Measurements from ENCODE around the gene ZMYND19. TPM values are rescaled to one million over a fixed set of nuclear protein-coding genes. Genes with fewer than 3 reads are reported as not detected.
"Not testable (repeated sequence)": the region's sequence is repeated elsewhere in the genome, so short reads cannot be mapped to it uniquely, and the experiment has no call there.

The ZMYND19 gene
- total RNA-seq, 1 donor from 2014 or later: 34.4 TPM

GRCh38 chr9:137630679-137631078 is 40.4 kb upstream of the ZMYND19 start:
- H3K4me1 ChIP-seq: no peaks in the 10 kb centered on the region
- no peak overlapping the region for H3K4me3 Mint-ChIP-seq
- H3K4me3 ChIP-seq: no peak overlapping the region
- H2AFZ ChIP-seq (replicated peaks): no peak overlapping the region
- H3K27me3 ChIP-seq: no peaks in the 10 kb centered on the region
- no peaks in the 10 kb centered on the region for H3K9me3 ChIP-seq (ENCODE audit: low read depth)
- H3K27me3 Mint-ChIP-seq (ENCODE audit: insufficient read depth, low read depth): peaks cover 2% of the 10 kb centered on the region
- H3F3A ChIP-seq (ENCODE audit: low read depth): no peaks in the 10 kb centered on the region
- no peak overlapping the region for H3K9ac ChIP-seq
- peaks cover 7% of the 10 kb centered on the region for H3K4me1 Mint-ChIP-seq
- peaks cover 100% of the 10 kb centered on the region for H3K79me2 ChIP-seq (ENCODE audit: low read depth)
- peaks cover 27% of the 10 kb centered on the region for H3K36me3 Mint-ChIP-seq
- no peaks in the 10 kb centered on the region for H3K36me3 ChIP-seq
- no peak overlapping the region for H3K27ac Mint-ChIP-seq
- H3K27ac ChIP-seq: no peak overlapping the region
- H3K4me2 ChIP-seq: no peak overlapping the region
- peaks cover 86% of the 10 kb centered on the region for H4K20me1 ChIP-seq (ENCODE audit: low read depth)
- H3K9me3 Mint-ChIP-seq: no peaks in the 10 kb centered on the region
- TF ChIP-seq, protein P1, sequence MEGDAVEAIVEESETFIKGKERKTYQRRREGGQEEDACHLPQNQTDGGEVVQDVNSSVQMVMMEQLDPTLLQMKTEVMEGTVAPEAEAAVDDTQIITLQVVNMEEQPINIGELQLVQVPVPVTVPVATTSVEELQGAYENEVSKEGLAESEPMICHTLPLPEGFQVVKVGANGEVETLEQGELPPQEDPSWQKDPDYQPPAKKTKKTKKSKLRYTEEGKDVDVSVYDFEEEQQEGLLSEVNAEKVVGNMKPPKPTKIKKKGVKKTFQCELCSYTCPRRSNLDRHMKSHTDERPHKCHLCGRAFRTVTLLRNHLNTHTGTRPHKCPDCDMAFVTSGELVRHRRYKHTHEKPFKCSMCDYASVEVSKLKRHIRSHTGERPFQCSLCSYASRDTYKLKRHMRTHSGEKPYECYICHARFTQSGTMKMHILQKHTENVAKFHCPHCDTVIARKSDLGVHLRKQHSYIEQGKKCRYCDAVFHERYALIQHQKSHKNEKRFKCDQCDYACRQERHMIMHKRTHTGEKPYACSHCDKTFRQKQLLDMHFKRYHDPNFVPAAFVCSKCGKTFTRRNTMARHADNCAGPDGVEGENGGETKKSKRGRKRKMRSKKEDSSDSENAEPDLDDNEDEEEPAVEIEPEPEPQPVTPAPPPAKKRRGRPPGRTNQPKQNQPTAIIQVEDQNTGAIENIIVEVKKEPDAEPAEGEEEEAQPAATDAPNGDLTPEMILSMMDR (IDR thresholded peaks at IDR 0.05): no peak
- TF ChIP-seq EZH2 (IDR thresholded peaks at IDR 0.05) (no peak), EZH2phosphoT487 (IDR thresholded peaks at IDR 0.05) (no peak)
- no peak for DNase-seq (ENCODE audit: low spot score)

DNA sequence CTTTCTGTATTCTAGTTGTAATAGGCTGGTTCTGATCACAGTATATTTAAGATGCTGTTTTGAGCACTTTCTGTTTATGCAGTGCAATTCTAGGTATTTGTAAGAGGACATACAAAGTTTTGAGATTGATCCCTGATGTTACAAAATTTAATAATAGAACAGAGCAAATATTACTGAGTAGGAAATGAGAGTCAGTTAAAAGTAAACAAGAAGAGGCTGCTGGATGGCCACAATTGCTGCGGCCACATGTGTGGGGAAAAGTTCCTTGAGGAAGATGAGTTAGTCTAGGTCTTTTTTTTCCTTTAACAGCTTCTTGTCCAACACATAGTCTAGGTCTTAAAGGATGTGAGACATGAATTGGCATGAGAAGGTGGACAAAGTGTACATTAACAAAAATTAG is 39.8 kb upstream of the ZMYND19 start:
- H3K9ac ChIP-seq: no peak overlapping the region
- no peak overlapping the region for H2AFZ ChIP-seq (replicated peaks)
- Mint-ChIP-seq H3K4me1 (peaks cover 7% of the 10 kb centered on the region), H3K9me3 (peaks cover 2% of the 10 kb centered on the region), H3K36me3 (peaks cover 31% of the 10 kb centered on the region), H3K4me3 (no peak overlapping the region), H3K27ac (no peak overlapping the region), H3K27me3 (ENCODE audit: insufficient read depth, low read depth) (peaks cover 2% of the 10 kb centered on the region)
- no peak for TF ChIP-seq EZH2 (IDR thresholded peaks at IDR 0.05)
- TF ChIP-seq, protein P1 (IDR thresholded peaks at IDR 0.05): no peak
- no peak for TF ChIP-seq EZH2phosphoT487 (IDR thresholded peaks at IDR 0.05)
- H3K79me2 ChIP-seq (ENCODE audit: low read depth): peaks cover 100% of the 10 kb centered on the region
- no peaks in the 10 kb centered on the region for H3F3A ChIP-seq (ENCODE audit: low read depth)
- H4K20me1 ChIP-seq (ENCODE audit: low read depth): peaks cover 92% of the 10 kb centered on the region
- no peaks in the 10 kb centered on the region for H3K9me3 ChIP-seq (ENCODE audit: low read depth)
- no peak for DNase-seq (ENCODE audit: low spot score)
- no peak overlapping the region for H3K4me2 ChIP-seq
- no peak overlapping the region for H3K4me3 ChIP-seq
- no peaks in the 10 kb centered on the region for H3K4me1 ChIP-seq
- no peaks in the 10 kb centered on the region for H3K36me3 ChIP-seq
- H3K27me3 ChIP-seq: no peaks in the 10 kb centered on the region
- H3K27ac ChIP-seq: no peak overlapping the region

GRCh38 chr9:137627406-137627805 is 37.1 kb upstream of the ZMYND19 start:
- not testable (repeated sequence) for H2AFZ ChIP-seq (replicated peaks)
- H3K36me3 Mint-ChIP-seq: peaks cover 22% of the 10 kb centered on the region
- peaks cover 99% of the 10 kb centered on the region for H4K20me1 ChIP-seq (ENCODE audit: low read depth)

DNA sequence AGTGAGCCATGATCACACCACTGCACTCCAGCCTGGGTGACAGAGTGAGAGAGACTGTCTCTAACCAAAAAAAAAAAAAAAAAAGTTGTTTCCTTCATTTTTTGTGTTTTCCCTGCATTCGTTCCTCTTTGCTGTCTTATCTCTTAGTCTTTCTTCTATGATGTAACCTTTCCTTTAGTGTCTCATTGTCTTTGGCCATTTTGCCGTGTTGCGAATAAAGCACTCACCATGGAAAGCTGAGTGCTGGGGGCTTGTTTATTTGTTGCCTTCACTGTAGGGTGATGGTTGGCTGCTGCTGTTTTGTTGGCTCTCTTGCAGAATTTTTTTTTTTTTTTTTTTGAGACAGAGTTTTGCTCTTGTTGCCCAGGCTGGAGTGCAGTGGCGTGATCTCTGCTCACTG is 36.2 kb upstream of the ZMYND19 start:
- no peak overlapping the region for H2AFZ ChIP-seq (replicated peaks)
- H3K9me3 ChIP-seq (ENCODE audit: low read depth): no peaks in the 10 kb centered on the region
- Mint-ChIP-seq H3K27ac (no peak overlapping the region), H3K4me1 (peaks cover 15% of the 10 kb centered on the region), H3K4me3 (no peak overlapping the region), H3K36me3 (peaks cover 25% of the 10 kb centered on the region), H3K9me3 (peaks cover 5% of the 10 kb centered on the region), H3K27me3 (ENCODE audit: insufficient read depth, low read depth) (peaks cover 2% of the 10 kb centered on the region)
- H3K27ac ChIP-seq: no peak overlapping the region
- no peaks in the 10 kb centered on the region for H3F3A ChIP-seq (ENCODE audit: low read depth)
- peaks cover 100% of the 10 kb centered on the region for H3K79me2 ChIP-seq (ENCODE audit: low read depth)
- no peaks in the 10 kb centered on the region for H3K4me1 ChIP-seq
- H3K9ac ChIP-seq: no peak overlapping the region
- no peak overlapping the region for H3K4me2 ChIP-seq
- TF ChIP-seq EZH2phosphoT487 (IDR thresholded peaks at IDR 0.05) (no peak), EZH2 (IDR thresholded peaks at IDR 0.05) (no peak)
- TF ChIP-seq, protein P1 (IDR thresholded peaks at IDR 0.05): no peak
- H4K20me1 ChIP-seq (ENCODE audit: low read depth): peaks cover 97% of the 10 kb centered on the region
- no peak overlapping the region for H3K4me3 ChIP-seq
- no peaks in the 10 kb centered on the region for H3K27me3 ChIP-seq
- no peaks in the 10 kb centered on the region for H3K36me3 ChIP-seq
- no peak for DNase-seq (ENCODE audit: low spot score)

More at GRCh38 chr9:137627406-137627805, 37.1 kb upstream of the ZMYND19 start:
- not testable (repeated sequence) for H3K4me3 Mint-ChIP-seq; H3K4me1 ChIP-seq; H3K4me3 ChIP-seq; H3F3A ChIP-seq (ENCODE audit: low read depth); H3K27ac Mint-ChIP-seq; H3K4me2 ChIP-seq; DNase-seq (ENCODE audit: low spot score); H3K4me1 Mint-ChIP-seq; H3K27me3 Mint-ChIP-seq (ENCODE audit: insufficient read depth, low read depth); H3K9me3 ChIP-seq (ENCODE audit: low read depth); H3K36me3 ChIP-seq; H3K9ac ChIP-seq; H3K27ac ChIP-seq; H3K27me3 ChIP-seq; H3K9me3 Mint-ChIP-seq
- H3K79me2 ChIP-seq (ENCODE audit: low read depth): peaks cover 100% of the 10 kb centered on the region

- H3K27ac Mint-ChIP-seq; H3K9me3 ChIP-seq (ENCODE audit: low read depth); H3K36me3 ChIP-seq; H2AFZ ChIP-seq (replicated peaks); H3K27ac ChIP-seq; H3K4me2 ChIP-seq; H3K27me3 ChIP-seq; H3K4me3 ChIP-seq; H3K9me3 Mint-ChIP-seq; DNase-seq (ENCODE audit: low spot score); H3K4me3 Mint-ChIP-seq; H3K9ac ChIP-seq; H3K27me3 Mint-ChIP-seq (ENCODE audit: insufficient read depth, low read depth): not testable (repeated sequence)
- H3K36me3 Mint-ChIP-seq: peaks cover 19% of the 10 kb centered on the region
- H3K4me1 Mint-ChIP-seq: peaks cover 33% of the 10 kb centered on the region
- Histone ChIP-seq H4K20me1 (ENCODE audit: low read depth) (peaks cover 77% of the 10 kb centered on the region), H3F3A (ENCODE audit: low read depth) (peaks cover 10% of the 10 kb centered on the region), H3K4me1 (peaks cover 20% of the 10 kb centered on the region), H3K79me2 (ENCODE audit: low read depth) (peaks cover 94% of the 10 kb centered on the region)
Observed at GRCh38 chr9:137622211-137622610, 31.9 kb upstream of the ZMYND19 start.
